Right atrium auricular region (tissue), 2 donors: ENCODE data around the gene PCGF6. TPM values are rescaled to one million over a fixed set of nuclear protein-coding genes. Genes with fewer than 3 reads are reported as not detected.

Source experiments
- DNase-seq: peaks from one replicate; pipeline ENCODE4 v3.0.0-alpha.2; 2019; ENCODE audit warnings: low spot score
- H3K27ac ChIP-seq, 2 donors: fragments of 200-600 bp; sonication (generic); 1 replicate in 1 of 2; 2 replicates in 1 of 2; pipeline ENCODE4 v1.5.1; 2016 to 2019
- H3K27me3 ChIP-seq, 2 donors: fragments of 200-600 bp; sonication (generic); one replicate each; pipeline versions ENCODE4 v1.5.1 to v1.6.0; 2017 to 2019
- H3K36me3 ChIP-seq: fragments of 200-600 bp; sonication (generic); one replicate; pipeline ENCODE4 v1.5.1; 2016
- H3K4me1 ChIP-seq, 2 donors: fragments of 200-600 bp; sonication (generic); one replicate each; pipeline versions ENCODE4 v1.5.1 to v1.6.0; 2017 to 2019
- H3K4me3 ChIP-seq, 2 donors: fragments of 200-600 bp; sonication (generic); 1 replicate in 1 of 2; 2 replicates in 1 of 2; pipeline ENCODE4 v1.5.1; 2017 to 2019; ENCODE audit warnings: mild to moderate bottlenecking in 1 of 2, moderate library complexity in 1 of 2
- H3K9me3 ChIP-seq, 2 donors: fragments of 200-600 bp; sonication (generic); one replicate each; pipeline ENCODE4 v1.5.1; 2019
- total RNA-seq, 2 donors: library from RNA; depleted of rRNA; stranded (reverse); fragments of >200 nt; gene quantifications; one replicate each; pipeline ENCODE4 v1.1.0, GENCODE V29; 2016
- TF ChIP-seq, protein P1 (sequence below), 2 donors: fragments of 200-600 bp; sonication (generic); IDR thresholded peaks; one replicate each; pipeline ENCODE4 v1.5.1; 2019; ENCODE audit warnings: antibody characterized with exemption in 2 of 2

Gene PCGF6
- total RNA-seq, 2 donors from 2014 or later, result 4.5 to 10.4 TPM

DNA sequence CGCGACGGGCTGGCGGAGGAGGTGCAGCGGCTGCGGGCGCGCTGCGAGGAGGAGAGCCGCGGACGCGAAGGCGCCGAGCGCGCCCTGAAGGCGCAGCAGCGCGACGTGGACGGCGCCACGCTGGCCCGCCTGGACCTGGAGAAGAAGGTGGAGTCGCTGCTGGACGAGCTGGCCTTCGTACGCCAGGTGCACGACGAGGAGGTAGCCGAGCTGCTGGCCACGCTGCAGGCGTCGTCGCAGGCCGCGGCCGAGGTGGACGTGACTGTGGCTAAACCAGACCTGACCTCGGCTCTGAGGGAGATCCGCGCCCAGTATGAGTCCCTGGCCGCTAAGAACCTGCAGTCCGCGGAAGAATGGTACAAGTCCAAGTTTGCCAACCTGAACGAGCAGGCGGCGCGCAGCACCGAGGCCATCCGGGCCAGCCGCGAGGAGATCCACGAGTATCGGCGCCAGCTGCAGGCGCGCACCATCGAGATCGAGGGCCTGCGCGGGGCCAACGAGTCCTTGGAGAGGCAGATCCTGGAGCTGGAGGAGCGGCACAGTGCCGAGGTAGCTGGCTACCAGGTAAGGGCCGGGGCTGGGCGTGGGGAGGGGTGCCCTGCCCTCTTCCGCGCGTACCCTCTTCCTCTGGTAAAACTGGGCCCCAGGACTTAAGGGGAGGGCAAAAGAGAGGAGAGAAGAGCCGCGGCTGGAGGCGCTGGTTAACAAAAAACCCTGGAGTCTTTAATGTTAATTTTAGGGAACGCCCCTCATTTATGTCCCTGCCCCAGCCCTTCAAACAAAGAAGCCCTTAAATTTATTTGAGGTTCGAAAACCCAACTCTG lies 73.0 kb downstream of the PCGF6 start:
- H3K27me3 ChIP-seq, result peaks cover 12 to 26% of the 10 kb centered on the region in 2 donors
- peaks cover 0 to 18% of the 10 kb centered on the region in 2 donors for H3K4me1 ChIP-seq
- peak overlapping the region; percentile 6 to 40 for H3K4me3 ChIP-seq

DNA sequence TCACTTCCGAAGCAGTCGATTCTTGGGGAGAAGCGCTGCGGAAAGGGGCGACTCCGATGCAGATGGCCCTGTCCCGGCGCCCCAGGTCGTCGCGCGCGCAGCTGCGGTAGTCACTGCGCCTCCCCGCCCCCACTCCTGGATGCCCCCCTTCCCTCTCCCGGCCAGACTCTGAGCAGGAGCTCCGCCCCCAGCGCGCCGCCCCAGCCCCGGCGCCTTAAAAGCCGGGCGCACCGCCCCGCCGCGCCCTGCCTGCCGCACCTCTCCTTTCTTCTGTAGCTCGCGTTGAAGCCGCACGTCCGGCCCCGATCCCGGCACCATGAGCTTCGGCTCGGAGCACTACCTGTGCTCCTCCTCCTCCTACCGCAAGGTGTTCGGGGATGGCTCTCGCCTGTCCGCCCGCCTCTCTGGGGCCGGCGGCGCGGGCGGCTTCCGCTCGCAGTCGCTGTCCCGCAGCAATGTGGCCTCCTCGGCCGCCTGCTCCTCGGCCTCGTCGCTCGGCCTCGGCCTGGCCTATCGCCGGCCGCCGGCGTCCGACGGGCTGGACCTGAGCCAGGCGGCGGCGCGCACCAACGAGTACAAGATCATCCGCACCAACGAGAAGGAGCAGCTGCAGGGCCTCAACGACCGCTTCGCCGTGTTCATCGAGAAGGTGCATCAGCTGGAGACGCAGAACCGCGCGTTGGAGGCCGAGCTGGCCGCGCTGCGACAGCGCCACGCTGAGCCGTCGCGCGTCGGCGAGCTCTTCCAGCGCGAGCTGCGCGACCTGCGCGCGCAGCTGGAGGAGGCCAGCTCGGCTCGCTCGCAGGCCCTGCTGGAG lies 73.8 kb downstream of the PCGF6 start, which contains the start of gene INA:
Gene INA (plus strand): TSS at position 243 of the 817 bp plus-strand sequence. CDS start 74 bp downstream, at position 317.
- H3K9me3 ChIP-seq, result no peaks in the 10 kb centered on the region
- H3K36me3 ChIP-seq, result no peaks in the 10 kb centered on the region
- TF ChIP-seq, protein P1, sequence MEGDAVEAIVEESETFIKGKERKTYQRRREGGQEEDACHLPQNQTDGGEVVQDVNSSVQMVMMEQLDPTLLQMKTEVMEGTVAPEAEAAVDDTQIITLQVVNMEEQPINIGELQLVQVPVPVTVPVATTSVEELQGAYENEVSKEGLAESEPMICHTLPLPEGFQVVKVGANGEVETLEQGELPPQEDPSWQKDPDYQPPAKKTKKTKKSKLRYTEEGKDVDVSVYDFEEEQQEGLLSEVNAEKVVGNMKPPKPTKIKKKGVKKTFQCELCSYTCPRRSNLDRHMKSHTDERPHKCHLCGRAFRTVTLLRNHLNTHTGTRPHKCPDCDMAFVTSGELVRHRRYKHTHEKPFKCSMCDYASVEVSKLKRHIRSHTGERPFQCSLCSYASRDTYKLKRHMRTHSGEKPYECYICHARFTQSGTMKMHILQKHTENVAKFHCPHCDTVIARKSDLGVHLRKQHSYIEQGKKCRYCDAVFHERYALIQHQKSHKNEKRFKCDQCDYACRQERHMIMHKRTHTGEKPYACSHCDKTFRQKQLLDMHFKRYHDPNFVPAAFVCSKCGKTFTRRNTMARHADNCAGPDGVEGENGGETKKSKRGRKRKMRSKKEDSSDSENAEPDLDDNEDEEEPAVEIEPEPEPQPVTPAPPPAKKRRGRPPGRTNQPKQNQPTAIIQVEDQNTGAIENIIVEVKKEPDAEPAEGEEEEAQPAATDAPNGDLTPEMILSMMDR (IDR thresholded peaks at IDR 0.05), result no peak
- H3K27me3 ChIP-seq, result peaks cover 12 to 24% of the 10 kb centered on the region in 2 donors
- no peak for DNase-seq
- H3K27ac ChIP-seq, result no peak within 1 kb of the TSS
- peaks cover 0 to 18% of the 10 kb centered on the region in 2 donors for H3K4me1 ChIP-seq
- peak within 1 kb of the TSS; percentile 6 to 40 for H3K4me3 ChIP-seq

More for the DNA sequence above, 73.0 kb downstream of the PCGF6 start:
- H3K36me3 ChIP-seq, result no peaks in the 10 kb centered on the region
- no peaks in the 10 kb centered on the region for H3K9me3 ChIP-seq
- H3K27ac ChIP-seq, result no peak overlapping the region
- TF ChIP-seq, protein P1 (IDR thresholded peaks at IDR 0.05), result no peak
- DNase-seq, result no peak

DNA sequence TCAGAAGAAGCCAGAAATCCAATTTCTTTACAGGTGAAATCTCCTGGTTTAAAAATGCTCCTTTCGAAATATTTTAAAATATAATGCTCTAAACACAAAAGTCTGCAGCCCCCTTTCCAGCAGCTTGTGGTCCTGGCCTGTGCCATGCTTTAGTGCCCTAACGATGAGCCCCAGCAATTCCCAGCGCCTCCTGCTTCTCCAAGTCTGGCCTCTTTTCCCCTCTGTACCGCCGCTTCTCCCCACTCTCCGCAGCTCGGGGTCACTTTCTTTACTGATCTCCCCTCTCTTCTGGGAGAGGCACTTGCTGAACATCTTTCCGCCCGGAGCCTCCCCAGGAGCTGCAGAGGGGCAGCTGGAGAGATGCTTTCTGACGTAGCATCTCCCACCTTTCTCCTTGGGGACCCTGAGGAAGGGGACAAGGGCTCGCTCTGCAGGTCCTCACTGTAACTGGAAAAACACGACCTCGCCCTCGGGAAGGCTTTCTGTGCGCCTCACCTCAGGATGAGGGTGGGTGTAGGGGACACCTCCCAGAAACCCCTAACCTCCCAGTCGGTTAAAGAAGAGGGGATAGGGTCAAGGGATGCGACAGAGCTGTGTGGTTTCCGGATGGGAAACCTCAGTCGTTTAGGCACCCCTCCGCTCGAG lies 74.6 kb downstream of the PCGF6 start:
- no peak for DNase-seq
- Histone ChIP-seq H3K4me1 (peaks cover 0 to 18% of the 10 kb centered on the region in 2 donors), H3K27me3 (peaks cover 12 to 24% of the 10 kb centered on the region in 2 donors), H3K36me3 (no peaks in the 10 kb centered on the region), H3K27ac (no peak overlapping the region), H3K9me3 (no peaks in the 10 kb centered on the region), H3K4me3 (peak overlapping the region in 1 of 2 donors; percentile 40)
- TF ChIP-seq, protein P1 (IDR thresholded peaks at IDR 0.05), result no peak

DNA sequence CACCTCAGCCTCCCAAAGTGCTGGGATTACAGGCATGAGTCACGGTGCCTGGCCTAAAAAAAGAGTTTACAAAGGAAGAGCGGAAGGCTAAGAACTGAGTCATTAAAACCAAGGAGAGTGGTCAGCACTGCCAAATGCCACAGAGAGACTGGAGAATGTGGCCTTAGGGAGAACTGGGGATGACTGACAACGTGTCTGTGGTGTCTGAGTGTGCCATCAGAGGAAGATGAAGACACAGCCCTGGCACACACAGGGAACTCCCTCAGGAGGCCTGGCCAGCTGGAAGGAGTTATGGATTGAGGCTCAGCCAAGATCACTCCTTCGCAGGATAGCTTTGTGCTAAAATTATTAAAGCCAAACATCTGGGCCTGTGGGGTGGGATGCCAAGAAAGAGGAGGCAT lies 77.9 kb downstream of the PCGF6 start:
- H3K4me3 ChIP-seq, result no peak overlapping the region
- H3K9me3 ChIP-seq, result no peaks in the 10 kb centered on the region
- H3K27me3 ChIP-seq, result peaks cover 8 to 18% of the 10 kb centered on the region in 2 donors
- peaks cover 0 to 18% of the 10 kb centered on the region in 2 donors for H3K4me1 ChIP-seq
- DNase-seq, result no peak
- no peaks in the 10 kb centered on the region for H3K36me3 ChIP-seq
- TF ChIP-seq, protein P1 (IDR thresholded peaks at IDR 0.05), result no peak
- no peak overlapping the region for H3K27ac ChIP-seq

DNA sequence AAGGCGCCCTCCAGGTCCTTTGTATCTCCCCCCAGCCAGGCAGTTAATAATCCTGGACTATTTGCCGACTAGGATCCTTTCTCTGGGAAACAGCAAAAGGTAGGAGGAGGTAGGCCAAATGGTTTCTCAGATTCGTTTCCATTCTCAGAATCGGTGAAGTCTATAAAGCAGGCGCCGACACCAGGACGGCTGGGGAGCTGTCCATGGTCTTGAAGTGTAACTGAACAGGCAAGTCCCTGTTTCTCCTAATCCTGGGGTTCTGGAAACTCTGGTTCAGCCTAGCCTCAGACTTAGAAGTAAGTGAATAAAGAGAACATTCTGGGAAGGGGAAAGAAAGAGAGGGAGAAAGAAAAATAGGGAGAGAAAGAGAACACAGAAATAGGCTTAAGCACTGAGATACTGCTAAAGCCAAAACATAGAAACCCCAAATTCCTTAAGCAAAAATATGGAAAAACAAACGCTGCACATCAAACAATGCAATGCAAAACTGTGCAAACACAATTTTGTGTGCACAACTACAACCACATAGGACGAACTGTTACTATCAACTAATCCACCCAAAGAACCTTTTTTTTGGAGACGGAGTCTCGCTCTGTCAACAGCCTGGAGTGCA lies 85.1 kb downstream of the PCGF6 start:
- DNase-seq, result peak; percentile 60
- no peaks in the 10 kb centered on the region for H3K27me3 ChIP-seq

More for the DNA sequence above, 85.1 kb downstream of the PCGF6 start:
- H3K4me3 ChIP-seq, result no peak overlapping the region
- TF ChIP-seq, protein P1 (IDR thresholded peaks at IDR 0.05), result no peak
- H3K9me3 ChIP-seq, result no peaks in the 10 kb centered on the region
- no peaks in the 10 kb centered on the region for H3K36me3 ChIP-seq
- H3K4me1 ChIP-seq, result no peaks in the 10 kb centered on the region
- no peak overlapping the region for H3K27ac ChIP-seq
